ENCODE results near the gene CNTNAP2.
"Not testable (repeated sequence)": the region's sequence is repeated elsewhere in the genome, so short reads cannot be mapped to it uniquely, and the experiment has no call there.

The CNTNAP2 gene

GRCh38 chr7:147068842-147069241, 952.2 kb downstream of the CNTNAP2 start:
- in situ Hi-C loops (cut with HindIII; ENCODE audit: low sequenced_read_pairs): no loop called here

- in situ Hi-C loops (cut with HindIII; ENCODE audit: low sequenced_read_pairs): no loop called here
Observed at GRCh38 chr7:147069771-147070170, 953.2 kb downstream of the CNTNAP2 start.

- in situ Hi-C loops (cut with HindIII; ENCODE audit: low sequenced_read_pairs): no loop called here
Observed at GRCh38 chr7:147070886-147071285, 954.3 kb downstream of the CNTNAP2 start.

GRCh38 chr7:147071536-147071935, 954.9 kb downstream of the CNTNAP2 start:
- in situ Hi-C loops (cut with HindIII; ENCODE audit: low sequenced_read_pairs): no loop called here

GRCh38 chr7:147078312-147078711, 961.7 kb downstream of the CNTNAP2 start:
- in situ Hi-C loops (cut with HindIII; ENCODE audit: low sequenced_read_pairs): no loop called here

- in situ Hi-C loops (cut with HindIII; ENCODE audit: low sequenced_read_pairs): no loop called here
Observed at GRCh38 chr7:147079083-147079482, 962.5 kb downstream of the CNTNAP2 start.

GRCh38 chr7:147079921-147080420, 963.4 kb downstream of the CNTNAP2 start:
- in situ Hi-C loops (cut with HindIII; ENCODE audit: low sequenced_read_pairs): no loop called here

GRCh38 chr7:147081117-147081516, 964.5 kb downstream of the CNTNAP2 start:
- in situ Hi-C loops (cut with HindIII; ENCODE audit: low sequenced_read_pairs): no loop called here

- in situ Hi-C loops (cut with HindIII; ENCODE audit: low sequenced_read_pairs): no loop called here
Observed at GRCh38 chr7:147089051-147089461, 972.5 kb downstream of the CNTNAP2 start.

GRCh38 chr7:147089608-147090007, 973.0 kb downstream of the CNTNAP2 start:
- in situ Hi-C loops (cut with HindIII; ENCODE audit: low sequenced_read_pairs): loop anchor here (5.0 kb wide), 1 partner anchor 67 kb away; no protein-coding TSS in a partner anchor

GRCh38 chr7:147096629-147097028, 980.0 kb downstream of the CNTNAP2 start:
- in situ Hi-C loops (cut with HindIII; ENCODE audit: low sequenced_read_pairs): no loop called here

- in situ Hi-C loops (cut with HindIII; ENCODE audit: low sequenced_read_pairs): no loop called here
Observed at GRCh38 chr7:147103224-147103623, 986.6 kb downstream of the CNTNAP2 start.

GRCh38 chr7:147106746-147107145, 990.1 kb downstream of the CNTNAP2 start:
- in situ Hi-C loops (cut with HindIII; ENCODE audit: low sequenced_read_pairs): no loop called here

- in situ Hi-C loops (cut with HindIII; ENCODE audit: low sequenced_read_pairs): not testable (repeated sequence)
Observed at GRCh38 chr7:147114525-147114924, 997.9 kb downstream of the CNTNAP2 start.

- in situ Hi-C loops (cut with HindIII; ENCODE audit: low sequenced_read_pairs): no loop called here
Observed at GRCh38 chr7:147136352-147136751, 1019.8 kb downstream of the CNTNAP2 start.

GRCh38 chr7:147145194-147145593, 1028.6 kb downstream of the CNTNAP2 start:
- in situ Hi-C loops (cut with HindIII; ENCODE audit: low sequenced_read_pairs): no loop called here

- in situ Hi-C loops (cut with HindIII; ENCODE audit: low sequenced_read_pairs): no loop called here
Observed at GRCh38 chr7:147146169-147146568, 1029.6 kb downstream of the CNTNAP2 start.

GRCh38 chr7:147151661-147152060, 1035.1 kb downstream of the CNTNAP2 start:
- in situ Hi-C loops (cut with HindIII; ENCODE audit: low sequenced_read_pairs): no loop called here

GRCh38 chr7:147153571-147153970, 1037.0 kb downstream of the CNTNAP2 start:
- in situ Hi-C loops (cut with HindIII; ENCODE audit: low sequenced_read_pairs): no loop called here

- in situ Hi-C loops (cut with HindIII; ENCODE audit: low sequenced_read_pairs): no loop called here
Observed at GRCh38 chr7:147161405-147161804, 1044.8 kb downstream of the CNTNAP2 start.

GRCh38 chr7:147170341-147171012, 1053.9 kb downstream of the CNTNAP2 start:
- in situ Hi-C loops (cut with HindIII; ENCODE audit: low sequenced_read_pairs): no loop called here

- in situ Hi-C loops (cut with HindIII; ENCODE audit: low sequenced_read_pairs): no loop called here
Observed at GRCh38 chr7:147171013-147171391, 1054.4 kb downstream of the CNTNAP2 start.

- in situ Hi-C loops (cut with HindIII; ENCODE audit: low sequenced_read_pairs): no loop called here
Observed at GRCh38 chr7:147173883-147174282, 1057.3 kb downstream of the CNTNAP2 start.

Data from endothelial cell of hepatic sinusoid (primary cell).